GM19467 (cell line): ENCODE measurements around the gene RPL41.
"Not testable (repeated sequence)": the region's sequence is repeated elsewhere in the genome, so short reads cannot be mapped to it uniquely, and the experiment has no call there.

Source experiments
- ATAC-seq: cut with Tn5 transposase; IDR thresholded peaks from one replicate; pipeline ENCODE4 v1.9.1; 2021; ENCODE audit warnings: mild to moderate bottlenecking, moderate library complexity; ENCODE audit not compliant: unreplicated experiment

Gene RPL41

GRCh38 chr12:56102683-56103065 lies 13.8 kb upstream of the RPL41 start:
- ATAC-seq = no peak

- ATAC-seq = no peak
Observed at GRCh38 chr12:56103066-56103711, 13.2 kb upstream of the RPL41 start.

GRCh38 chr12:56103823-56104108 lies 12.7 kb upstream of the RPL41 start:
- no peak for ATAC-seq

- ATAC-seq = peak; percentile 95
Observed at GRCh38 chr12:56104109-56104814, 12.2 kb upstream of the RPL41 start, which contains the start of gene PA2G4. Gene PA2G4, plus strand, starts transcription at chr12:56104559. Its CDS starts 179 bp downstream, at chr12:56104738.

GRCh38 chr12:56104815-56105608 lies 11.4 kb upstream of the RPL41 start:
- peak; percentile 6 for ATAC-seq

GRCh38 chr12:56105609-56105902 lies 10.9 kb upstream of the RPL41 start:
- no peak for ATAC-seq

- no peak for ATAC-seq
Observed at GRCh38 chr12:56107242-56107641, 9.2 kb upstream of the RPL41 start.

GRCh38 chr12:56110571-56110970 lies 5.9 kb upstream of the RPL41 start:
- ATAC-seq = no peak

- no peak for ATAC-seq
Observed at GRCh38 chr12:56114084-56114483, 2.3 kb upstream of the RPL41 start.

GRCh38 chr12:56115329-56115728 lies 1.1 kb upstream of the RPL41 start:
- no peak for ATAC-seq

GRCh38 chr12:56117082-56117706 lies 761 bp downstream of the RPL41 start:
- ATAC-seq = not testable (repeated sequence)

GRCh38 chr12:56117778-56118687 lies 1.6 kb downstream of the RPL41 start, which contains the start of gene ZC3H10:
Gene ZC3H10, plus strand, starts transcription at chr12:56118266. Its CDS starts 2,297 bp downstream, at chr12:56120563.
- ATAC-seq = peak; percentile 76

- ATAC-seq = no peak
Observed at GRCh38 chr12:56118688-56119357, 2.4 kb downstream of the RPL41 start.

GRCh38 chr12:56119361-56119796 lies 2.9 kb downstream of the RPL41 start:
- ATAC-seq = no peak

- no peak for ATAC-seq
Observed at GRCh38 chr12:56120158-56120846, 3.9 kb downstream of the RPL41 start.

- ATAC-seq = no peak
Observed at GRCh38 chr12:56121204-56121870, 4.9 kb downstream of the RPL41 start.

- no peak for ATAC-seq
Observed at GRCh38 chr12:56122637-56123036, 6.2 kb downstream of the RPL41 start.

- ATAC-seq = no peak
Observed at GRCh38 chr12:56124133-56124532, 7.7 kb downstream of the RPL41 start.

- no peak for ATAC-seq
Observed at GRCh38 chr12:56126732-56127239, 10.4 kb downstream of the RPL41 start.
